Stomach (tissue), 9 donors: ENCODE measurements around the gene ACAA1. TPM values are rescaled to one million over a fixed set of nuclear protein-coding genes. Genes with fewer than 3 reads are reported as not detected.
"Not testable (repeated sequence)": the region's sequence is repeated elsewhere in the genome, so short reads cannot be mapped to it uniquely, and the experiment has no call there.

Experiments used
- DNase-seq, 2 donors: peaks; one replicate each; pipeline versions ENCODE4 v3.0.0 to v3.0.0-alpha.2; 2013 to 2019
- H3K27ac ChIP-seq, 5 donors: fragments of 200-600 bp in 4 of 5; sonication (generic) in 4 of 5; one replicate each; pipeline ENCODE4 v1.5.1; 2013 to 2019; ENCODE audit warnings: mild to moderate bottlenecking in 1 of 5, moderate library complexity in 1 of 5
- H3K27me3 ChIP-seq, 3 donors: fragments of 200-600 bp; sonication (generic); one replicate each; pipeline ENCODE4 v1.5.1; 2017 to 2019; ENCODE audit warnings: mixed run types in 1 of 3
- H3K36me3 ChIP-seq, 4 donors: fragments of 200-600 bp; sonication (generic); 1 replicate in 3 of 4; 2 replicates in 1 of 4; pipeline ENCODE4 v1.5.1; 2016 to 2019
- H3K4me1 ChIP-seq, 4 donors: fragments of 200-600 bp; sonication (generic); one replicate each; pipeline ENCODE4 v1.5.1; 2016 to 2019
- H3K4me3 ChIP-seq, 4 donors: fragments of 200-600 bp; sonication (generic) in 3 of 4; one replicate each; pipeline ENCODE4 v1.5.1; 2016 to 2019; ENCODE audit warnings: mild to moderate bottlenecking in 1 of 4
- H3K9me3 ChIP-seq, 4 donors: fragments of 200-600 bp; sonication (generic); one replicate each; pipeline ENCODE4 v1.5.1; 2016 to 2019
- EP300 ChIP-seq: sonication (generic); formaldehyde crosslinking; IDR thresholded peaks from one replicate; pipeline ENCODE4 v1.6.1; 2017; ENCODE audit warnings: antibody characterized with exemption
- POLR2A ChIP-seq, 4 donors: fragments of 450-650 bp; IDR thresholded peaks; one replicate each; pipeline ENCODE4 v1.6.1; 2016; ENCODE audit warnings: antibody characterized with exemption in 4 of 4, control low read depth in 2 of 4, mild to moderate bottlenecking in 1 of 4, moderate library complexity in 1 of 4
- POLR2AphosphoS5 ChIP-seq, 3 donors: sonication (generic); formaldehyde crosslinking; IDR thresholded peaks; one replicate each; pipeline ENCODE4 v1.6.1; 2016; ENCODE audit warnings: antibody characterized with exemption in 3 of 3
- WGBS, 5 donors: extraction: QIAGEN DNeasy Blood & Tissue Kit in 3 of 5; methylation state at CpG; one replicate each; pipeline versions ENCODE4 v1.1.5 to v1.1.7; 2013 to 2018; 5-methylcytosine and 5-hydroxymethylcytosine counted together
- intact Hi-C: fragments of 100-400 bp; cut with DNase I; formaldehyde crosslinking; loops from one replicate; pipeline ENCODE4 v1.15.1; 2023; ENCODE audit warnings: low total_unique reads
- polyA plus RNA-seq, 3 donors: library from polyadenylated mRNA; stranded (reverse); fragments of 200-250 nt; gene quantifications; one replicate each; pipeline ENCODE4 v1.2.3, GENCODE V29; 2013
- total RNA-seq, 5 donors: library from RNA; depleted of rRNA; stranded (reverse); fragments of >200 nt; gene quantifications; one replicate each; pipeline versions ENCODE4 v1.1.0 to v1.2.3, GENCODE V29; 2014 to 2016
- TF ChIP-seq, protein P1 (sequence below), 7 experiments: fragments of 450-650 bp in 4 of 7; fragments of 200-600 bp in 3 of 7; sonication (generic) in 3 of 7; IDR thresholded peaks; one replicate each; pipeline ENCODE4 v1.5.1; 2016 to 2019; ENCODE audit warnings: antibody characterized with exemption in 7 of 7, control low read depth in 2 of 7, mild to moderate bottlenecking in 1 of 7
- donor health status: healthy with polysubstance abuse.
- donor health status: Bipolar disorder and iron deficiency.
- donor health status: healthy.

The ACAA1 gene
- total and polyA plus RNA-seq, 8 donors = 44.2 to 249 (median 75.7) TPM

GRCh38 chr3:38138349-38139190 lies 1.6 kb upstream of the ACAA1 start, which contains the start of gene MYD88:
Gene MYD88 (plus strand): TSS chr3:38138661. CDS start chr3:38138701, 40 bp downstream.
- Histone ChIP-seq H3K9me3 (no peaks in the 10 kb centered on the region), H3K4me3 (peak within 1 kb of the TSS; percentile 77 to 99 (median 95)), H3K4me1 (peaks cover 38 to 60% (median 53%) of the 10 kb centered on the region in 4 donors), H3K36me3 (peaks cover 18 to 39% (median 34%) of the 10 kb centered on the region in 4 donors), H3K27ac (peak within 1 kb of the TSS; percentile 90 to 99 (median 92)), H3K27me3 (no peaks in the 10 kb centered on the region)
- no peak for TF ChIP-seq EP300
- TF ChIP-seq, protein P1, sequence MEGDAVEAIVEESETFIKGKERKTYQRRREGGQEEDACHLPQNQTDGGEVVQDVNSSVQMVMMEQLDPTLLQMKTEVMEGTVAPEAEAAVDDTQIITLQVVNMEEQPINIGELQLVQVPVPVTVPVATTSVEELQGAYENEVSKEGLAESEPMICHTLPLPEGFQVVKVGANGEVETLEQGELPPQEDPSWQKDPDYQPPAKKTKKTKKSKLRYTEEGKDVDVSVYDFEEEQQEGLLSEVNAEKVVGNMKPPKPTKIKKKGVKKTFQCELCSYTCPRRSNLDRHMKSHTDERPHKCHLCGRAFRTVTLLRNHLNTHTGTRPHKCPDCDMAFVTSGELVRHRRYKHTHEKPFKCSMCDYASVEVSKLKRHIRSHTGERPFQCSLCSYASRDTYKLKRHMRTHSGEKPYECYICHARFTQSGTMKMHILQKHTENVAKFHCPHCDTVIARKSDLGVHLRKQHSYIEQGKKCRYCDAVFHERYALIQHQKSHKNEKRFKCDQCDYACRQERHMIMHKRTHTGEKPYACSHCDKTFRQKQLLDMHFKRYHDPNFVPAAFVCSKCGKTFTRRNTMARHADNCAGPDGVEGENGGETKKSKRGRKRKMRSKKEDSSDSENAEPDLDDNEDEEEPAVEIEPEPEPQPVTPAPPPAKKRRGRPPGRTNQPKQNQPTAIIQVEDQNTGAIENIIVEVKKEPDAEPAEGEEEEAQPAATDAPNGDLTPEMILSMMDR (IDR thresholded peaks at IDR 0.05) = peak in 1 of 7 experiments; percentile 5
- TF ChIP-seq POLR2AphosphoS5 (IDR thresholded peaks at IDR 0.05) = peak in 2 of 3 donors; percentile 66 to 77
- intact Hi-C loops = no loop called here
- 1 to 2% (median 1%) methylated on average over 42 to 65 of the region's 65 CpGs for WGBS, 5 donors
- DNase-seq = peak; percentile 87 to 91

DNA sequence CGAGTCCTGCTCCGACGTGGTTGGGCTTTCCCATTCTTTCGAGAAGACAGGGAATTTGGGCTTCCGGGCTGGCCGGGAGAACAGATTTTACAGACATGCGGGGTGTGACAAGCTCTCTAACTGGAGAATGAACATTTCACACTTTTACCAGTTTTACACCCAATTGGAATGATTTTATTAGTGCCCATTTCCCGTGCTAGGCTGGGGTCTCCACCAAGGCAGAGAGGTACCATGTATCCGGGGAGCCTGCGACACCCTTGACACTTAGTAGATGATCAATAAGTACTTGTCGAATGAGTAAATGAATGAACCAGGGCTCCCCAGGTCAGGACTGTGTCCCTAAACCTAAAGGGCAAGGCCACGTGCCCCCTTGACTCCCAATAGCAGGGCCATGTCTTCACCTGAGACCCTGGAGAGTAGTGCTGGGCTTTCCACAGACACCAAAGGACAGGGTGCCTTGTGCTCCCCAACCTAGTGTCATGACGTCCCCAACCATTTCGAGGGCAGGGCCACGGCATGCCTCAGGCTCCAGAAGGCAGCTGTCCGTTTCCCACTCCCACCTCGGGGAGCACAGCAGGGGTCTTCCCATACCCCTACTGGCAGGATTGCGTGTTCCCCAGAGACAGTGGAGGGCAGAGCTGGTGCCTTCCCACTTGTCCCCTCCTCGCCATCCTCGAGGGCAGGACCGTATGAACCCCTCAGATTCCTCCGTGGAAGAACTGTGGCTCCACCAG lies 855 bp upstream of the ACAA1 start:
- Histone ChIP-seq H3K36me3 (peaks cover 20 to 47% (median 42%) of the 10 kb centered on the region in 4 donors), H3K27ac (peak overlapping the region; percentile 90 to 99 (median 92)), H3K27me3 (no peaks in the 10 kb centered on the region), H3K4me1 (peaks cover 45 to 67% (median 61%) of the 10 kb centered on the region in 4 donors), H3K9me3 (no peaks in the 10 kb centered on the region), H3K4me3 (peak overlapping the region; percentile 77 to 99 (median 95))
- TF ChIP-seq POLR2A (IDR thresholded peaks at IDR 0.05) (peak in 1 of 4 donors; percentile 3), POLR2AphosphoS5 (IDR thresholded peaks at IDR 0.05) (no peak)
- DNase-seq = no peak
- 15 to 22% (median 17%) methylated on average over 20 to 22 of the region's 22 CpGs for WGBS, 5 donors
- intact Hi-C loops = no loop called here

DNA sequence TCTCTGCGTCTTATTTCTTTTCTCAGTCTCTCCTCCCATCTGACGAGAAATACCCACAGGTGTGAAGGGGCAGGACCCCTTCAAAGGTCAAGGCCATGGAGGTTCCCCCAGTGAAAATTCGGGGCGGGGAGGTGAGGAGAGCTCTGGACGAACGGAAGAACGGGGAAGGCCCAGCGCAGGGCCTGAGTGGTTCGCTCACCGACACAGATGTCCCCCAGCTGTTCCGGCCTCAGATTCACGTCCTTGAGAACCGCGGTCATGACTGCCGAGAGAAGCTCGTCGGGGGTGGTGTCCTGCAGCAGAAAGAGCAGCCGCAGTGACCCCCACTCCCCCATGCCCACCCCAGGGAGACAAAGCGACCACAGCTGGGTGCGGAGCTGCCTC lies 542 bp downstream of the ACAA1 start:
- H3K4me3 ChIP-seq = peak overlapping the region; percentile 77 to 99 (median 95)
- H3K4me1 ChIP-seq = peaks cover 51 to 79% (median 73%) of the 10 kb centered on the region in 4 donors
- H3K9me3 ChIP-seq = no peaks in the 10 kb centered on the region
- peak; percentile 30 to 66 for DNase-seq
- peaks cover 20 to 48% (median 43%) of the 10 kb centered on the region in 4 donors for H3K36me3 ChIP-seq
- intact Hi-C loops = no loop called here
- TF ChIP-seq POLR2A (IDR thresholded peaks at IDR 0.05) = no peak
- TF ChIP-seq EP300 = no peak
- TF ChIP-seq, protein P1 (IDR thresholded peaks at IDR 0.05) = no peak
- no peak for TF ChIP-seq POLR2AphosphoS5 (IDR thresholded peaks at IDR 0.05)
- no peaks in the 10 kb centered on the region for H3K27me3 ChIP-seq
- 0 to 1% (median 0%) methylated on average over 17 to 20 of the region's 20 CpGs for WGBS, 5 donors
- peak overlapping the region; percentile 85 to 99 (median 92) for H3K27ac ChIP-seq

DNA sequence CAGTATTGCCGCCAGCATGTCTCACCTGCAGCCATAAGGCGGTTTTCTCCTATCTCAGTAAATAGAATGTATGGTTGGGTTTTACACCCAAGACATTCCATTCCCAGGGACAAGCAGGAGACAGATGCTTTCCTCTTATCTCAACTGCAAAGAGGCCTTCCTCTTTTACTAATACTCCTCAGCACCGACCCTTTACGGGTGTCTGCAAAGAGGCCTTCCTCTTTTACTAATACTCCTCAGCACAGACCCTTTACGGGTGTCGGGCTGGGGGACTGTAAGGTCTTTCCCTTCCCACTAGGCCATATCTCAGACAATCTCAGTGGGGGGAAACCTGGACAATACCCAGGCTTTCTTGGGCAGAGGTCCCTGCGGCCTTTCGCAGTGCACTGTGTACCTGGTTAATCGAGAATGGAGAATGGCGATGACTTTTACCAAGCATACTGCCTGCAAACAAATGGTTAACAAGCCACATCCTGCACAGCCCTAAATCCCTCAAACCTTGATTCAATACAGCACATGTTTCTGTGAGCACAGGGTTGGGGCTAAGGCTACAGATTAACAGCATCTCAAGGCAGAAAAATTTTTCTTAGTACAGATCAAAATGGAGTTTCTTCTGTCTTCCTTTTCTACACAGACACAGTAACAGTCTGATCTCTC lies 1.2 kb downstream of the ACAA1 start:
- peak; percentile 23 to 35 for DNase-seq
- Histone ChIP-seq H3K36me3 (peaks cover 20 to 48% (median 43%) of the 10 kb centered on the region in 4 donors), H3K4me1 (peaks cover 51 to 79% (median 72%) of the 10 kb centered on the region in 4 donors), H3K27ac (peak overlapping the region in 4 of 5 donors; percentile 91 to 99 (median 95)), H3K4me3 (peak overlapping the region; percentile 77 to 99 (median 95))
- H3K27me3 ChIP-seq, intact Hi-C loops, H3K9me3 ChIP-seq: not testable (repeated sequence)
- 32 to 66% (median 43%) methylated on average over 10 of the region's 10 CpGs for WGBS, 5 donors

DNA sequence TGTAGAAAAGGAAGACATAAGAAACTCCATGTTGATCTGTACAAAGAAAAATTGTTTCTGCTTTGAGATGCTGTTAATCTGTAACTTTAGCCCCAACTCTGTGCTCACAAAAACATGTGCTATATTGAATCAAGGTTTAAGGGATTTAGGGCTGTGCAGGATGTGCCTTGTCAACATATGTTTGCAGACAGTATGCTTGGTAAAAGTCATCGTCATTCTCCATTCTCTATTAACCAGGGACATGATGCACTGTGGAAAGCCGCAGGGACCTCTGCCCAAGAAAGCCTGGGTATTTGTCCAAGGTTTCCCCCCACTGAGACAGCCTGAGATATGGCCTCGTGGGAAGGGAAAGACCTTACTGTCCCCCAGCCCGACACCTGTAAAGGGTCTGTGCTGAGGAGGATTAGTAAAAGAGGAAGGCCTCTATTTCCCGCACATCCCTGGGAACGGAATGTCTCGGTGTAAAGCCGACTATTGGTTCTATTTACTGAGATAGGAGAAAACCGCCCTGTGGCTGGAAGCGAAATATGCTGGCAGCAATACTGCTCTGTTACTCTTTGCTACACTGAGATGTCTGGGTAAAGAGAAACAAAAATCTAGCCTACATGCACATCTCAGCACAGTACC lies 2.3 kb downstream of the ACAA1 start:
- H3K27me3 ChIP-seq, H3K9me3 ChIP-seq, intact Hi-C loops: not testable (repeated sequence)
- H3K4me1 ChIP-seq = peaks cover 45 to 78% (median 62%) of the 10 kb centered on the region in 4 donors
- DNase-seq = peak in 1 of 2 donors; percentile 24
- H3K4me3 ChIP-seq = peak overlapping the region in 2 of 4 donors; percentile 92 to 99
- H3K27ac ChIP-seq = peak overlapping the region in 4 of 5 donors; percentile 42 to 98 (median 61)
- peaks cover 29 to 54% (median 50%) of the 10 kb centered on the region in 4 donors for H3K36me3 ChIP-seq
- 51 to 83% (median 57%) methylated on average over 10 of the region's 10 CpGs for WGBS, 5 donors
